ENCODE data around the gene HLA-DOB.

- TF ChIP-seq CTCF (conservative IDR thresholded peaks at IDR 0.05), result no peak
- TF ChIP-seq ZFX (IDR thresholded peaks at IDR 0.05), result no peak
Measured at GRCh38 chr6:32835167-32835893, 18.5 kb upstream of the HLA-DOB start.
